ENCODE data around the gene TMEM233. TPM values are rescaled to one million over a fixed set of nuclear protein-coding genes. Genes with fewer than 3 reads are reported as not detected.

Gene TMEM233
- total RNA-seq, 4 donors from 2014 or later = 0.17 to 0.91 (median 0.46) TPM

- Histone ChIP-seq H3K4me1 (no peaks in the 10 kb centered on the region), H3K36me3 (no peaks in the 10 kb centered on the region), H3K4me3 (no peak overlapping the region), H3K27me3 (peaks cover 0 to 10% (median 0%) of the 10 kb centered on the region in 4 donors), H3K27ac (replicated peaks in 1 of 4) (no peak overlapping the region), H3K9me3 (no peaks in the 10 kb centered on the region)
- 88% methylated on average over 1 of the region's 1 CpG for WGBS
- TF ChIP-seq EP300 (IDR thresholded peaks at IDR 0.05) = no peak
- no peak for TF ChIP-seq POLR2A (IDR thresholded peaks at IDR 0.05; ENCODE audit: low read depth)
- TF ChIP-seq POLR2AphosphoS5 (IDR thresholded peaks at IDR 0.05) = no peak
- intact Hi-C loops (cut with DNase I) = no loop called here
- DNase-seq (ENCODE audit: extremely low spot score) = peak; percentile 21
Measured at GRCh38 chr12:119574255-119574654, 19.3 kb upstream of the TMEM233 start.

GRCh38 chr12:119576118-119576810 is 17.3 kb upstream of the TMEM233 start:
- peaks cover 0 to 10% (median 0%) of the 10 kb centered on the region in 4 donors for H3K27me3 ChIP-seq
- no peaks in the 10 kb centered on the region for H3K36me3 ChIP-seq
- no peaks in the 10 kb centered on the region for H3K4me1 ChIP-seq
- no peak overlapping the region for H3K27ac ChIP-seq (replicated peaks in 1 of 4)
- intact Hi-C loops (cut with DNase I) = no loop called here
- H3K9me3 ChIP-seq = no peaks in the 10 kb centered on the region
- no peak overlapping the region for H3K4me3 ChIP-seq
- TF ChIP-seq POLR2AphosphoS5 (IDR thresholded peaks at IDR 0.05) (no peak), EP300 (IDR thresholded peaks at IDR 0.05) (no peak), CTCF (IDR thresholded peaks at IDR 0.05) (no peak), POLR2A (IDR thresholded peaks at IDR 0.05; ENCODE audit: low read depth) (no peak)
- 70% methylated on average over 8 of the region's 8 CpGs for WGBS
- DNase-seq (ENCODE audit: extremely low spot score) = peak; percentile 8

- Histone ChIP-seq H3K4me1 (no peaks in the 10 kb centered on the region), H3K27ac (replicated peaks in 1 of 4) (no peak overlapping the region), H3K36me3 (no peaks in the 10 kb centered on the region), H3K9me3 (no peaks in the 10 kb centered on the region), H3K4me3 (no peak overlapping the region), H3K27me3 (peaks cover 0 to 10% (median 0%) of the 10 kb centered on the region in 4 donors)
- DNase-seq (ENCODE audit: extremely low spot score) = peak; percentile 53
- intact Hi-C loops (cut with DNase I) = no loop called here
- no peak for TF ChIP-seq POLR2A (IDR thresholded peaks at IDR 0.05; ENCODE audit: low read depth)
- no peak for TF ChIP-seq EP300 (IDR thresholded peaks at IDR 0.05)
- TF ChIP-seq CTCF (IDR thresholded peaks at IDR 0.05) = no peak
- no peak for TF ChIP-seq POLR2AphosphoS5 (IDR thresholded peaks at IDR 0.05)
- WGBS = 58% methylated on average over 1 of the region's 1 CpG
Measured at GRCh38 chr12:119576915-119577314, 16.7 kb upstream of the TMEM233 start.

GRCh38 chr12:119578112-119578511 is 15.5 kb upstream of the TMEM233 start:
- H3K4me3 ChIP-seq = no peak overlapping the region
- TF ChIP-seq POLR2AphosphoS5 (IDR thresholded peaks at IDR 0.05) (no peak), CTCF (IDR thresholded peaks at IDR 0.05) (no peak), POLR2A (IDR thresholded peaks at IDR 0.05; ENCODE audit: low read depth) (no peak), EP300 (IDR thresholded peaks at IDR 0.05) (no peak)
- intact Hi-C loops (cut with DNase I) = no loop called here

GRCh38 chr12:119589097-119589496 is 4.5 kb upstream of the TMEM233 start:
- intact Hi-C loops (cut with DNase I) = no loop called here
- Histone ChIP-seq H3K36me3 (no peaks in the 10 kb centered on the region), H3K4me3 (no peak overlapping the region), H3K27ac (replicated peaks in 1 of 4) (no peak overlapping the region), H3K4me1 (peaks cover 0 to 7% (median 3%) of the 10 kb centered on the region in 4 donors), H3K9me3 (no peaks in the 10 kb centered on the region), H3K27me3 (peaks cover 0 to 52% (median 2%) of the 10 kb centered on the region in 4 donors)
- TF ChIP-seq POLR2AphosphoS5 (IDR thresholded peaks at IDR 0.05) (no peak), CTCF (IDR thresholded peaks at IDR 0.05) (no peak)
- 75% methylated on average over 1 of the region's 1 CpG for WGBS
- DNase-seq (ENCODE audit: extremely low spot score) = no peak

More at GRCh38 chr12:119578112-119578511, 15.5 kb upstream of the TMEM233 start:
- Histone ChIP-seq H3K4me1 (no peaks in the 10 kb centered on the region), H3K36me3 (no peaks in the 10 kb centered on the region), H3K27me3 (peaks cover 0 to 10% (median 0%) of the 10 kb centered on the region in 4 donors), H3K27ac (replicated peaks in 1 of 4) (no peak overlapping the region), H3K9me3 (no peaks in the 10 kb centered on the region)
- no peak for DNase-seq (ENCODE audit: extremely low spot score)
- 74% methylated on average over 2 of the region's 2 CpGs for WGBS
